T follicular helper cell (primary cell): Measurements from ENCODE around the gene DLX6.
"Not testable (repeated sequence)": the region's sequence is repeated elsewhere in the genome, so short reads cannot be mapped to it uniquely, and the experiment has no call there.

Experiments
- DNase-seq: peaks from one replicate; pipeline ENCODE4 v3.0.0-alpha.2; 2020; ENCODE audit warnings: low read depth

Gene DLX6

GRCh38 chr7:97022491-97023306 lies 17.3 kb downstream of the DLX6 start:
- DNase-seq = no peak

DNA sequence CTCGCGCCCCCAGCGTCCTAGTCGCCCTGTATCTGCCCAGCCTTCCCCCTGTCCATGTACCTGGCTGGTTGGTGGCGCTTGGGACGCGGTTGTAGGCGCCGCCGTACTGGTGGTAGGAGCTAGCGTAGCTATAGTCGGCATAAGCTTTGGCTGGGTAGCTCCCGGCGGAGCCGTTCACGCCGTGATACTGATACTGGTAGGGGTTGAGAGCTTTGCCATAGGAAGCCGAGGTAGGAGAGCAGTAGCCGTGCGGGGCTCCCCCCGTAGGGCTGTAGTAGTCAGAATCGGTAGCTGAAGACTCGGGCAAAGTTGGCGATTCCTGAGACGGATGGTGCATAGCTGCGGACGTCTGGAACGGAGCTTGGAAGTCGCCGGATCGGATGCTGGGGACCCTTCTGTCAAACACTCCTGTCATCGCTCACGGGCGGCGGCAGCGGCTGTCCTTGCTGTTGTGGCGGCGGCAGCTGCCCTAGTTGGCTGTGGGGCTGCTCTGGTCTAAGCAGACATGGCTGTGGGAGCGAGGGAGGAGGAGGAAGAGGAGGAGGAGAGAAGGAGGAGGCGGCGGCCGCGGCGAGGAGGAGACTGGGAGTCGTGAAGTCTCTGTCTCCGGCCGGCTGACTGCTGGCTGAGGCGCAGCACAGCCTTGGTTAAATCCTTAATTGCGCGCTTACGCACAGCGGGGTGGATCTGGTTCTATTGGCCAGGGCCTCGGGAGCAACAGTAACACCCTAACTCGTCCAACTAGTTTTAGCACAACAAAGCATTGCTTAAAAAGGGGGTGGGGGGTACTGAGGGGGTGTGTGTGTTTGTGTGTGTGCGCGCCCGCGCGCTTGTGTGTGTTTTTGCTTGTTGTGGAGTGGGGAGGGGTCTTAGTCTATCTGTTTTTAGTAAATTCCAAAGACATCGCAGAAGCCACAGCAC lies 19.1 kb downstream of the DLX6 start, which contains the start of gene DLX5:
DLX5 (minus strand) TSS at position 623 of the 921 bp plus-strand sequence; CDS start at position 415, 208 bp downstream.
- no peak for DNase-seq

DNA sequence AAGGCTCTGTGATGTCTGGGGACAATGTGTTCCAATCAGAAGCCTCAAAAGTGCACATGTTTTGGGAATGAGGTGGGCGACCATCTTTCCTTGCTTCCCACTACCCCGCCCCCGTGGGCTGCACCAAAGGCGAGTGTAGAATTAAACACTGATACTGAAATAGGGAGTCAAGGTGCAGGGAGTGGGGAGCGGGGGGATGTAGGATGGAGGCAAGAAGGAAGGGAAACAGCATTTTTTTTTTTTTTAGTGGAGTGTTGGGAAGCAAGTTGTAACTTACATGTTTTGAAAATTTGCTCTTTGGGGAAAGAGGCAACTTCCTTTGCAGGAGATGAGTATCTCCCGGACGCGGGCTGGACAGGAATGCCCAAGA lies 19.8 kb downstream of the DLX6 start:
- DNase-seq = no peak

- DNase-seq = no peak
These were observed 20.8 kb downstream of the DLX6 start for GRCh38 chr7:97025983-97026714.

- no peak for DNase-seq
These were observed 21.5 kb downstream of the DLX6 start for GRCh38 chr7:97026715-97027426.

- DNase-seq = peak; percentile 55
These were observed 22.3 kb downstream of the DLX6 start for GRCh38 chr7:97027427-97028234.

GRCh38 chr7:97034213-97034852 lies 29.0 kb downstream of the DLX6 start:
- DNase-seq = not testable (repeated sequence)

- DNase-seq = no peak
These were observed 34.2 kb downstream of the DLX6 start for GRCh38 chr7:97039374-97040065.

DNA sequence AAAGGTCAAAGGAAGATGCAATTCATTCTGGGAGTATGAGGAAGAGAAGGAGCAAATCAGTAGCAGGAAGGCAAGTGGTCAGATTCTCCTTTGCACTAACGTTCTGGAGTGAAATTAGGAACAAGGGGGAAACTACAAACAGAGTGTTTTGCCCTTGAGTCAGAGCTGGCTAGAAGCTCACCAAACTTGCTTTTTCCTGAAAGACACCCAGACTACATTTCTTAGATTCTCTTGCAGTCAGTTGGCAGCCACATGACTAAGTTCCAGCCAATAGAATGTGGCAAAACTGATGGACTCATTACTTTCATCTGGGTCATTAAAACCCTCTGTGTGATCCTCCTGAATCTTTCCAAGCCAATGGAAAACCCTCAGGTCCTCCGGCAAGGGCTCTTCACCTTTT lies 37.9 kb downstream of the DLX6 start:
- DNase-seq = no peak
